Measurements from ENCODE around the gene OTOS.

Gene OTOS

DNA sequence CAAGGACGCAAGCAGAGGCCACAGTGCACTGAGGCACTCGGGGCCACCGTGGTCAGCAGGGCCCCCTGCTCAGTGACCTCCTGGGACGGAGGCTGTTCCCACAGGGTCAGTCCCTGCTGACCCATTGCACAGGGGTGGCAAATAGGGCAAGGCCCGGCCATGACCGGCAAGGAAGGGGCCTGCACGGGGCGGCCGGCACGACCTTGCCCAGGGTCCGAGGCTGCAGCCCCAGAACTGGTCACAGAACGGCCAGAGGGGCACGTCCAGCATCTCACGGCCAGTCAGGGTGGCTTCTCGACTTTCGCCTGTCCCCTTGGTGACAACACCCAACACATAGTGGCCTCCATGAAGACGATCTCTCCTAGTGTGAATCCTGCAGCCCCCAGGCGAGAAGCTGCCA, 27.6 kb upstream of the OTOS start:
- TF ChIP-seq, protein P1, sequence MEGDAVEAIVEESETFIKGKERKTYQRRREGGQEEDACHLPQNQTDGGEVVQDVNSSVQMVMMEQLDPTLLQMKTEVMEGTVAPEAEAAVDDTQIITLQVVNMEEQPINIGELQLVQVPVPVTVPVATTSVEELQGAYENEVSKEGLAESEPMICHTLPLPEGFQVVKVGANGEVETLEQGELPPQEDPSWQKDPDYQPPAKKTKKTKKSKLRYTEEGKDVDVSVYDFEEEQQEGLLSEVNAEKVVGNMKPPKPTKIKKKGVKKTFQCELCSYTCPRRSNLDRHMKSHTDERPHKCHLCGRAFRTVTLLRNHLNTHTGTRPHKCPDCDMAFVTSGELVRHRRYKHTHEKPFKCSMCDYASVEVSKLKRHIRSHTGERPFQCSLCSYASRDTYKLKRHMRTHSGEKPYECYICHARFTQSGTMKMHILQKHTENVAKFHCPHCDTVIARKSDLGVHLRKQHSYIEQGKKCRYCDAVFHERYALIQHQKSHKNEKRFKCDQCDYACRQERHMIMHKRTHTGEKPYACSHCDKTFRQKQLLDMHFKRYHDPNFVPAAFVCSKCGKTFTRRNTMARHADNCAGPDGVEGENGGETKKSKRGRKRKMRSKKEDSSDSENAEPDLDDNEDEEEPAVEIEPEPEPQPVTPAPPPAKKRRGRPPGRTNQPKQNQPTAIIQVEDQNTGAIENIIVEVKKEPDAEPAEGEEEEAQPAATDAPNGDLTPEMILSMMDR (IDR thresholded peaks at IDR 0.05; ENCODE audit: low read depth, low read length), result no peak
- H3K4me3 ChIP-seq (ENCODE audit: low read depth, low read length), result no peak overlapping the region

DNA sequence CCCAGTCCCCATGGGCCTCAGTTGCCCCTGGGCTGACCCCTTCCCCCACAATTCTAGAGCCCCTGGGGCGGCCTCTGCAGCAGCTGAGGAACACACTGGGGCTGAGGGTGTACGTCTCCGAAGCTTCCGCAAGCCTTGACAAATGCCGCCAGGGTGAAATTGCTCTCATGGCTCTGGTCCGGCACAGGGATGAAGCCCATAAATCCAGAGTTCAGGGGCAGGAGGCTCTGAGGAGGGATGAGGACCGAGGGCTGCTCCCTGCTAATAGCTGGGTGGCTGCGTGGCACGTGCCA, 27.1 kb upstream of the OTOS start:
- TF ChIP-seq, protein P1 (IDR thresholded peaks at IDR 0.05; ENCODE audit: low read depth, low read length), result no peak
- H3K4me3 ChIP-seq (ENCODE audit: low read depth, low read length), result no peak overlapping the region

DNA sequence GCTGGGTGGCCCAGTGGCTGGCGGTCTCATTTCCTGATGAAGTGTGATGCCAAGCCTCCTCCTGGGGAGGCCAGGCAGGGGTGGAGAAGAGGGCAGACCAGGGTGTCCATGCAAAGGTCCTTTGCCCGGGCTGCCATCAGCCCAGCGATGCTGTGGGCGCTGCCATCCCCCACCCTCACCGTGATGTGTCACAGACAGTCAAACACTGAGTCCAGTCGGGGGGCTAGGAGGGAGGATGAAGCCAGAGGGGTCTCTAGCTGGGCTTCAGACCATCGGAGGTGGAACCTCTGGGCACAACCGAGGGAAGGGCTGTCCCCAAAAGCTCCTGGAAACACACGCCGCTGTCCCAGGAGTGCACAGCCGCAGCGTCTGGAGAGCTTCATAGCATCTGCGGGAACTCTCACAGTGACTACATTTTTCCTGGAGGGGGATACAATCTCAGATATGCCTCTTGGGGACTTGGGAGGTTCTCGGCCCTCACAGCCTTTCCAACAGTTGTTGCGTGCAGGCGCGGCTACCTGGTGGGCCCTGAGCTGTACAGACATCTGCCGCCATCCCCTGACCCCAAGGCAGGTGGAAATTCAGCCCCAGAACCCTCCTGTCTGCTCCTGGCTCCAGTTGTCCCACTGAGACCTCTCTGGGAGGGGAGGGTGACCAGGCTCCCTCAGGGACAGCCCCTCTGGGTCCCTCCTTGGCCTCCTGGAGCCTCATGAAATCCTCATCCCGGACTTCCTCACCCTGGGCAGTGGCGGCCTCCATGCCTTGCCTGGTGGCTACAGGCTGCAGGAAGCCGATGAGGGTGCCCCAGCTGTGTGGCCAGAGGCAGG, 26.5 kb upstream of the OTOS start:
- TF ChIP-seq, protein P1 (IDR thresholded peaks at IDR 0.05; ENCODE audit: low read depth, low read length), result no peak

DNA sequence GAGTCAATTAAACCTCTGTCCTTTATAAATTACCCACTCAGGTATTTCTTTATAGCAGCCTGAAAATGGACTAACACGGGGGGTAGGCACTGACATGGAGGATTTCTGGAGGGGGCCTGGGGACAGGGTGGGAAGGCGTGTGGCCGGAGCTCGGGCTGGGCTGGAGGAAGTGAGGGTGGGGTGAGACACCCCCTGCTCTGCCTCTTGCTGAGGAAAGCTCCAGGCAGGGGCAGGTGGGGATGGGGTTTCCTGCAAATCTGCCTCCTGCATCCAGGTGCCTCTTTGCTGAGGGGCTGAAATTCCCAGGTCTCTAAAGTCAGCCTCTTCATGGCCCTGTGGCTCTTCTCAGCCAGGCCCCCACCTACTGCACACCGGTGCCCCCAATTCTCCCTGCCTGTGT, 25.7 kb upstream of the OTOS start:
- TF ChIP-seq, protein P1 (IDR thresholded peaks at IDR 0.05; ENCODE audit: low read depth, low read length), result no peak
- no peak overlapping the region for H3K4me3 ChIP-seq (ENCODE audit: low read depth, low read length)

More for the DNA sequence above, 26.5 kb upstream of the OTOS start:
- no peak overlapping the region for H3K4me3 ChIP-seq (ENCODE audit: low read depth, low read length)

DNA sequence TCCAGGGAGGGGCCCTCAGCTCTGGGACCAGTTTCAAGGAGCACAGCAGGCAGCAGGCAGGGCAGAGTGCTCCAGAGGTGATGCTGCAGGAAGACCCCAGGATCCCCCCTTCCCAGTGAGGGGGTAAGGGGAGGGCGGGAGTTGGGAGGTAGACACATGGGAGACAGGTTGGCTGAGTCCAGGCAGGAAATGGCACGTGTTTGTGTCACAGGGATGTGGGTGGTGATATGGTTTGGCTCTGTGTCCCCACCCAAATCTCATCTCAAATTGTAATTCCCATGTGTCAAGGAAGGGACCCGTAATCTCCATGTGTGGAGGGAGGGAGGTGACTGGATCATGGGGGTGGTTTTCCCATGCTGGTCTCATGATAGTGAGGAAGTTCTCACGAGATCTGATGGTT, 25.2 kb upstream of the OTOS start:
- TF ChIP-seq, protein P1 (IDR thresholded peaks at IDR 0.05; ENCODE audit: low read depth, low read length), result no peak
- H3K4me3 ChIP-seq (ENCODE audit: low read depth, low read length), result no peak overlapping the region

DNA sequence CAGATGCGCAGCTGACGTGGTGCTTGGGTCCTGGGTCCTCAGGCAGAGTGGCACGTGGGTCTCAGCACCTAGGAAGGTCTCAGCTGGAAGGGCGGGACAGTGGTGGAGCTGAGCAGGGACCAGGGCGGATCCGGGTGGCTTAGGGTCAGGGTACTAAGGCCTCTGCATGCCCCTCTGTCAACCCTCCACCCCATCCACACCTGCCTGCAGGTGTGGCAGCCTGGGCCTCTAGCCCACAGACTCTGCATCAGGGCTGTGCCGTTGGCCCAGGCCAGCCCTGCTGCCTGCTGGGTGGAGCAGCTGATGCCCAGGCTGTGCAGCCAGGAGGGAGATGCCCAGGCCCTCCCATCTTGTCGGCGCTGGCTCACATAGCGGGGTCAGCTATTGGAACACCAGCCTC, 24.6 kb upstream of the OTOS start:
- TF ChIP-seq, protein P1 (IDR thresholded peaks at IDR 0.05; ENCODE audit: low read depth, low read length), result no peak
- no peak overlapping the region for H3K4me3 ChIP-seq (ENCODE audit: low read depth, low read length)

DNA sequence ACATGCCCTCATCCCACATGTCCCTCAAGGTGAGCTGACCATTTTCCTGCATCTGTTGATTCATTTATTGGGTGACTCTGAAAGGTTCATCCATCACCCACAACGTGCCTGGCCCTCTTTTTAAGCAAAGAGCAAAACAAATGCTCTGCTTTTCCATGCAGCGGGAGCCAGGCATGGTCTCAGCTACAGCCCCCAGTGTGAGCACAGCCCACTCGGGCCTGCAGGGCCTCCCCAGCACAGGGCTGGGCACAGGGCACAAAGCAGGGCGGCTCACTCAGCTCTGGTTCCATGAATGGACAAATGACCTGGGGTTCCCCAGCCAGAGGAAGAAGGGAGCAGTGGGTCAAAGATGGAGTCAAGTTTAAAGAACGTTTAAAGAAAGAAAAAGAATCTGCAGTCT, 24.1 kb upstream of the OTOS start:
- no peak overlapping the region for H3K4me3 ChIP-seq (ENCODE audit: low read depth, low read length)
- TF ChIP-seq, protein P1 (IDR thresholded peaks at IDR 0.05; ENCODE audit: low read depth, low read length), result no peak

Measured in WI38 (cell line).